GM12864 (cell line): ENCODE measurements around the gene ZFAND6.
"Not testable (repeated sequence)": the region's sequence is repeated elsewhere in the genome, so short reads cannot be mapped to it uniquely, and the experiment has no call there.

Experiments
- DNase-seq: peaks from one replicate; pipeline ENCODE4 v3.0.0-alpha.2; 2011; ENCODE audit warnings: low read depth
- H3K4me3 ChIP-seq: 2 replicates; pipeline ENCODE4 v1.5.1; 2011; ENCODE audit warnings: mild to moderate bottlenecking, low read depth, low read length, control low read depth
- CTCF ChIP-seq: IDR thresholded peaks from 2 replicates; pipeline ENCODE4 v1.5.1; 2011; ENCODE audit warnings: low read depth, mild to moderate bottlenecking, moderate library complexity, low read length, control low read depth, inconsistent platforms; ENCODE audit errors: missing control alignments

ZFAND6 gene

GRCh38 chr15:80058851-80059785 is at the start of gene ZFAND6:
Gene ZFAND6, plus strand, starts transcription at chr15:80059676. Its CDS starts 60,669 bp downstream, at chr15:80120345.
- DNase-seq: peak; percentile 83
- peak within 1 kb of the TSS; percentile 94 for H3K4me3 ChIP-seq
- TF ChIP-seq CTCF: peak; percentile 15

- no peak overlapping the region for H3K4me3 ChIP-seq
- no peak for DNase-seq
- TF ChIP-seq CTCF: no peak
Measured at GRCh38 chr15:80010131-80010673, 49.3 kb upstream of the ZFAND6 start.

- H3K4me3 ChIP-seq: peak overlapping the region; percentile 1; the same call in 1 of the 2 replicates
- peak; percentile 89 for DNase-seq
Measured at GRCh38 chr15:80011041-80011523, 48.4 kb upstream of the ZFAND6 start.

- DNase-seq: no peak
- no peak for TF ChIP-seq CTCF
- peak overlapping the region; percentile 1; the same call in 1 of the 2 replicates for H3K4me3 ChIP-seq
Measured at GRCh38 chr15:80011596-80011995, 47.9 kb upstream of the ZFAND6 start.

- no peak for TF ChIP-seq CTCF
- no peak for DNase-seq
- H3K4me3 ChIP-seq: no peak overlapping the region
Measured at GRCh38 chr15:80012060-80012726, 47.3 kb upstream of the ZFAND6 start.

- DNase-seq, H3K4me3 ChIP-seq: not testable (repeated sequence)
Measured at GRCh38 chr15:80014186-80014585, 45.3 kb upstream of the ZFAND6 start.

GRCh38 chr15:80015156-80015555 is 44.3 kb upstream of the ZFAND6 start:
- no peak for TF ChIP-seq CTCF
- DNase-seq: no peak
- H3K4me3 ChIP-seq: no peak overlapping the region

GRCh38 chr15:80016506-80016905 is 43.0 kb upstream of the ZFAND6 start:
- DNase-seq, H3K4me3 ChIP-seq: not testable (repeated sequence)

GRCh38 chr15:80017139-80017538 is 42.3 kb upstream of the ZFAND6 start:
- H3K4me3 ChIP-seq: peak overlapping the region; percentile 42
- DNase-seq: not testable (repeated sequence)
